Duodenal mucosa (tissue), 2 donors: Measurements from ENCODE around the gene NUP155.
"Not testable (repeated sequence)": the region's sequence is repeated elsewhere in the genome, so short reads cannot be mapped to it uniquely, and the experiment has no call there.

Experiments used
- H3K27ac ChIP-seq: one replicate; pipeline ENCODE4 v1.7.0; 2013; ENCODE audit warnings: low read depth, low read length
- H3K27me3 ChIP-seq, 2 donors: one replicate each; pipeline ENCODE4 v1.7.0; 2013; ENCODE audit warnings: low read length in 2 of 2, control low read depth in 1 of 2; ENCODE audit not compliant: insufficient read depth in 2 of 2, control insufficient read depth in 1 of 2
- H3K36me3 ChIP-seq, 2 donors: one replicate each; pipeline ENCODE4 v1.7.0; 2013; ENCODE audit warnings: low read length in 2 of 2, control low read depth in 1 of 2; ENCODE audit not compliant: insufficient read depth in 2 of 2, control insufficient read depth in 1 of 2
- H3K4me1 ChIP-seq, 2 donors: one replicate each; pipeline ENCODE4 v1.7.0; 2013; ENCODE audit warnings: low read length in 2 of 2, control low read depth in 1 of 2; ENCODE audit not compliant: insufficient read depth in 2 of 2, control insufficient read depth in 1 of 2
- H3K4me3 ChIP-seq, 2 donors: one replicate each; pipeline ENCODE4 v1.7.0; 2013; ENCODE audit warnings: low read length in 2 of 2, low read depth in 1 of 2
- H3K9ac ChIP-seq, 2 donors: one replicate each; pipeline ENCODE4 v1.7.0; 2013; ENCODE audit warnings: low read length in 2 of 2, low read depth in 1 of 2
- H3K9me3 ChIP-seq, 2 donors: one replicate each; pipeline ENCODE4 v1.7.0; 2013; ENCODE audit warnings: low read length in 2 of 2, control low read depth in 1 of 2; ENCODE audit not compliant: control insufficient read depth in 1 of 2

The NUP155 gene

GRCh38 chr5:37304888-37305287, 66.0 kb downstream of the NUP155 start:
- no peaks in the 10 kb centered on the region for H3K9me3 ChIP-seq
- no peak overlapping the region for H3K27ac ChIP-seq
- H3K36me3 ChIP-seq = peaks cover 16 to 81% of the 10 kb centered on the region in 2 donors
- H3K4me1 ChIP-seq = no peaks in the 10 kb centered on the region
- no peak overlapping the region for H3K9ac ChIP-seq
- H3K27me3 ChIP-seq = no peaks in the 10 kb centered on the region
- no peak overlapping the region for H3K4me3 ChIP-seq

- not testable (repeated sequence) for H3K9me3 ChIP-seq, H3K27me3 ChIP-seq, H3K27ac ChIP-seq, H3K4me1 ChIP-seq, H3K4me3 ChIP-seq, H3K9ac ChIP-seq
- peaks cover 4 to 62% of the 10 kb centered on the region in 2 donors for H3K36me3 ChIP-seq
These were observed 74.6 kb downstream of the NUP155 start for GRCh38 chr5:37296313-37296712.

- peaks cover 11 to 32% of the 10 kb centered on the region in 2 donors for H3K9me3 ChIP-seq
- H3K27ac ChIP-seq = no peak overlapping the region
- H3K36me3 ChIP-seq = no peaks in the 10 kb centered on the region
- H3K4me1 ChIP-seq = no peaks in the 10 kb centered on the region
- no peaks in the 10 kb centered on the region for H3K27me3 ChIP-seq
- H3K4me3 ChIP-seq = no peak overlapping the region
- H3K9ac ChIP-seq = no peak overlapping the region
These were observed 87.6 kb downstream of the NUP155 start for GRCh38 chr5:37283214-37283820.

GRCh38 chr5:37275511-37275910, 95.4 kb downstream of the NUP155 start:
- Histone ChIP-seq H3K4me3 (no peak overlapping the region), H3K9ac (no peak overlapping the region), H3K4me1 (no peaks in the 10 kb centered on the region), H3K27ac (no peak overlapping the region), H3K27me3 (no peaks in the 10 kb centered on the region), H3K36me3 (no peaks in the 10 kb centered on the region), H3K9me3 (peaks cover 4 to 12% of the 10 kb centered on the region in 2 donors)

- Histone ChIP-seq H3K9ac (no peak overlapping the region), H3K9me3 (peaks cover 0 to 5% of the 10 kb centered on the region in 2 donors), H3K4me1 (no peaks in the 10 kb centered on the region), H3K4me3 (no peak overlapping the region), H3K36me3 (no peaks in the 10 kb centered on the region), H3K27me3 (no peaks in the 10 kb centered on the region), H3K27ac (no peak overlapping the region)
These were observed 98.4 kb downstream of the NUP155 start for GRCh38 chr5:37272511-37272910.

GRCh38 chr5:37268100-37268499, 102.8 kb downstream of the NUP155 start:
- not testable (repeated sequence) for H3K36me3 ChIP-seq, H3K9me3 ChIP-seq, H3K4me1 ChIP-seq, H3K9ac ChIP-seq, H3K4me3 ChIP-seq, H3K27me3 ChIP-seq, H3K27ac ChIP-seq

- no peak overlapping the region for H3K27ac ChIP-seq
- no peaks in the 10 kb centered on the region for H3K9me3 ChIP-seq
- no peaks in the 10 kb centered on the region for H3K4me1 ChIP-seq
- no peak overlapping the region for H3K4me3 ChIP-seq
- H3K9ac ChIP-seq = no peak overlapping the region
- H3K36me3 ChIP-seq = no peaks in the 10 kb centered on the region
- H3K27me3 ChIP-seq = no peaks in the 10 kb centered on the region
These were observed 115.0 kb downstream of the NUP155 start for GRCh38 chr5:37255774-37256358.

GRCh38 chr5:37254581-37254980, 116.3 kb downstream of the NUP155 start:
- Histone ChIP-seq H3K27me3 (no peaks in the 10 kb centered on the region), H3K36me3 (no peaks in the 10 kb centered on the region), H3K9ac (no peak overlapping the region), H3K9me3 (no peaks in the 10 kb centered on the region), H3K27ac (no peak overlapping the region), H3K4me3 (no peak overlapping the region), H3K4me1 (peaks cover 0 to 2% of the 10 kb centered on the region in 2 donors)

GRCh38 chr5:37251665-37252064, 119.2 kb downstream of the NUP155 start:
- H3K27ac ChIP-seq = no peak overlapping the region

GRCh38 chr5:37249815-37250164, 121.1 kb downstream of the NUP155 start:
- peak overlapping the region; percentile 81 for H3K27ac ChIP-seq
- H3K4me3 ChIP-seq = peak overlapping the region; percentile 80 to 81
- peak overlapping the region; percentile 73 to 84 for H3K9ac ChIP-seq
- peaks cover 0 to 3% of the 10 kb centered on the region in 2 donors for H3K4me1 ChIP-seq
- no peaks in the 10 kb centered on the region for H3K27me3 ChIP-seq
- H3K9me3 ChIP-seq = no peaks in the 10 kb centered on the region
- no peaks in the 10 kb centered on the region for H3K36me3 ChIP-seq

More at GRCh38 chr5:37251665-37252064, 119.2 kb downstream of the NUP155 start:
- Histone ChIP-seq H3K9me3 (no peaks in the 10 kb centered on the region), H3K4me3 (no peak overlapping the region), H3K4me1 (peaks cover 0 to 3% of the 10 kb centered on the region in 2 donors), H3K27me3 (no peaks in the 10 kb centered on the region), H3K9ac (no peak overlapping the region), H3K36me3 (no peaks in the 10 kb centered on the region)
